HEK293T (cell line): ENCODE results near the gene CAPN9.

Source experiments
- CTCF ChIA-PET: fragments of 350-600 bp; formaldehyde crosslinking; extraction: SDS; loops from one replicate; lab custom pipeline; 2021; ENCODE audit warnings: antibody characterized with exemption, inconsistent platforms; lab: Yijun Ruan, JAX
- POLR2A ChIA-PET: fragments of 350-600 bp; formaldehyde crosslinking; extraction: SDS; loops from one replicate; lab custom pipeline; 2020; ENCODE audit warnings: antibody characterized with exemption, inconsistent platforms; lab: Yijun Ruan, JAX
- DNase-seq: peaks from one replicate; pipeline ENCODE4 v3.0.0; 2012; ENCODE audit warnings: mixed read lengths; ENCODE audit errors: extremely low spot score
- ARNT ChIP-seq: fragments of 450-650 bp; IDR thresholded peaks from 2 replicates; pipeline ENCODE4 v1.6.1; 2017; ENCODE audit warnings: mild to moderate bottlenecking
- BHLHE40 ChIP-seq: fragments of 450-650 bp; IDR thresholded peaks from 2 replicates; pipeline ENCODE4 v1.6.1; 2016; ENCODE audit warnings: mild to moderate bottlenecking, moderate library complexity, borderline replicate concordance
- CTBP1 ChIP-seq: fragments of 450-650 bp; IDR thresholded peaks from 2 replicates; pipeline ENCODE4 v1.6.1; 2016; ENCODE audit warnings: borderline replicate concordance
- ELF4 ChIP-seq: fragments of 450-650 bp; IDR thresholded peaks from 2 replicates; pipeline ENCODE4 v1.6.1; 2017; ENCODE audit warnings: antibody characterized with exemption
- FOXA1 ChIP-seq: fragments of 450-650 bp; IDR thresholded peaks from 2 replicates; pipeline ENCODE4 v1.6.1; 2016; ENCODE audit warnings: mild to moderate bottlenecking
- FOXK2 ChIP-seq: fragments of 450-650 bp; IDR thresholded peaks from 2 replicates; pipeline ENCODE4 v1.6.1; 2016; ENCODE audit warnings: mild to moderate bottlenecking
- FOXM1 ChIP-seq: fragments of 450-650 bp; IDR thresholded peaks from 2 replicates; pipeline ENCODE4 v1.6.1; 2017; ENCODE audit warnings: mild to moderate bottlenecking, borderline replicate concordance
- HDGF ChIP-seq: fragments of 450-650 bp; IDR thresholded peaks from 2 replicates; pipeline ENCODE4 v1.6.1; 2017; ENCODE audit warnings: antibody characterized with exemption, borderline replicate concordance
- L3MBTL2 ChIP-seq: fragments of 450-650 bp; conservative IDR thresholded peaks from 2 replicates; pipeline ENCODE4 v1.6.1; 2016; ENCODE audit warnings: mild to moderate bottlenecking
- LEF1 ChIP-seq: fragments of 450-650 bp; IDR thresholded peaks from 2 replicates; pipeline ENCODE4 v1.6.1; 2017; ENCODE audit warnings: mild to moderate bottlenecking, borderline replicate concordance
- NFRKB ChIP-seq: fragments of 450-650 bp; IDR thresholded peaks from 2 replicates; pipeline ENCODE4 v1.6.1; 2016; ENCODE audit warnings: mild to moderate bottlenecking, moderate library complexity
- PKNOX1 ChIP-seq: fragments of 450-650 bp; IDR thresholded peaks from 2 replicates; pipeline ENCODE4 v1.6.1; 2016
- SP1 ChIP-seq: fragments of 450-650 bp; IDR thresholded peaks from 2 replicates; pipeline ENCODE4 v1.6.1; 2017
- SUZ12 ChIP-seq: fragments of 450-650 bp; IDR thresholded peaks from 2 replicates; pipeline ENCODE4 v1.6.1; 2016; ENCODE audit warnings: mild to moderate bottlenecking
- TARDBP ChIP-seq: fragments of 450-650 bp; IDR thresholded peaks from 2 replicates; pipeline ENCODE4 v1.6.1; 2016
- ZNF384 ChIP-seq: fragments of 450-650 bp; IDR thresholded peaks from 2 replicates; pipeline ENCODE4 v1.6.1; 2016

Gene CAPN9

GRCh38 chr1:230807561-230808280 is 60.5 kb downstream of the CAPN9 start:
- DNase-seq = no peak
- TF ChIP-seq NFRKB (no peak), ARNT (no peak), SUZ12 (no peak), FOXK2 (no peak), ZNF384 (no peak), HDGF (no peak), CTBP1 (no peak), PKNOX1 (no peak), TARDBP (no peak), ELF4 (no peak), LEF1 (no peak), L3MBTL2 (no peak), BHLHE40 (no peak), FOXA1 (no peak), FOXM1 (no peak)
- POLR2A ChIA-PET = no interaction called here
- CTCF ChIA-PET = interaction anchor here (0.6 to 1.4 kb wide), 2 partner anchors 11 to 45 kb away, joined by 3 to 4 read pairs; no protein-coding TSS in a partner anchor

GRCh38 chr1:230808281-230808872 is 61.2 kb downstream of the CAPN9 start:
- no peak for DNase-seq
- CTCF ChIA-PET = interaction anchor here (1.4 kb wide), 1 partner anchor 12 kb away, joined by 3 read pairs; no protein-coding TSS in a partner anchor
- TF ChIP-seq SUZ12 = no peak
- no peak for TF ChIP-seq HDGF
- no peak for TF ChIP-seq FOXM1
- TF ChIP-seq L3MBTL2 = no peak
- TF ChIP-seq BHLHE40 = no peak
- TF ChIP-seq FOXK2 = no peak
- TF ChIP-seq LEF1 = no peak
- TF ChIP-seq ARNT = no peak
- TF ChIP-seq CTBP1 = no peak
- TF ChIP-seq SP1 = no peak
- no peak for TF ChIP-seq TARDBP
- TF ChIP-seq ZNF384 = no peak
- no peak for TF ChIP-seq NFRKB
- POLR2A ChIA-PET = no interaction called here

GRCh38 chr1:230809256-230809990 is 62.2 kb downstream of the CAPN9 start:
- POLR2A ChIA-PET = no interaction called here
- DNase-seq = no peak
- TF ChIP-seq PKNOX1 (no peak), SP1 (no peak), SUZ12 (no peak), ELF4 (no peak), L3MBTL2 (no peak), BHLHE40 (no peak), FOXA1 (no peak), ARNT (no peak), CTBP1 (no peak), LEF1 (no peak)
- CTCF ChIA-PET = no interaction called here

- ChIA-PET POLR2A (no interaction called here), CTCF (no interaction called here)
- TF ChIP-seq NFRKB = no peak
- no peak for DNase-seq
Measured at GRCh38 chr1:230812568-230812967, 65.4 kb downstream of the CAPN9 start.

GRCh38 chr1:230814949-230815692 is 67.9 kb downstream of the CAPN9 start:
- no peak for TF ChIP-seq PKNOX1
- no peak for TF ChIP-seq BHLHE40
- no peak for TF ChIP-seq LEF1
- TF ChIP-seq TARDBP = no peak
- TF ChIP-seq NFRKB = no peak
- no peak for TF ChIP-seq ELF4
- no peak for TF ChIP-seq CTBP1
- no peak for TF ChIP-seq ZNF384
- TF ChIP-seq ARNT = no peak
- TF ChIP-seq SUZ12 = no peak
- no peak for TF ChIP-seq FOXM1
- TF ChIP-seq HDGF = no peak
- TF ChIP-seq L3MBTL2 = no peak
- no peak for TF ChIP-seq FOXA1
- TF ChIP-seq FOXK2 = no peak
- no peak for TF ChIP-seq SP1
- ChIA-PET CTCF (no interaction called here), POLR2A (no interaction called here)
- DNase-seq = no peak
